Keratinocyte (primary cell): ENCODE measurements around the gene PDGFRA. TPM values are rescaled to one million over a fixed set of nuclear protein-coding genes. Genes with fewer than 3 reads are reported as not detected.

Experiments
- DNase-seq: peaks from one replicate; pipeline ENCODE4 v3.0.0-alpha.2; 2011; ENCODE audit warnings: low read depth, missing footprints, low spot score
- FAIRE-seq: peaks from 2 replicates; lab custom pipeline; 2011; peaks lifted over from hg19 to GRCh38; lab: Jason Lieb, UNC
- H2AFZ ChIP-seq: 2 replicates; pipeline ENCODE4 v1.6.0; 2012; ENCODE audit warnings: low read length, control low read depth, inconsistent platforms; ENCODE audit not compliant: control insufficient read depth
- H3K27ac ChIP-seq: 2 replicates; pipeline ENCODE4 v1.5.1; 2011; ENCODE audit warnings: low read length; ENCODE audit not compliant: control insufficient read depth, insufficient read depth
- H3K27me3 ChIP-seq: 3 replicates; pipeline ENCODE4 v1.6.0; 2011; ENCODE audit warnings: low read length; ENCODE audit not compliant: control insufficient read depth, insufficient read depth; ENCODE audit errors: extremely low read depth
- H3K36me3 ChIP-seq, 2 experiments: 2 replicates in 1 of 2; 3 replicates in 1 of 2; pipeline ENCODE4 v1.5.1; 2011; ENCODE audit warnings: low read length in 2 of 2, mild to moderate bottlenecking in 1 of 2; ENCODE audit not compliant: control insufficient read depth in 2 of 2, insufficient read depth in 2 of 2; ENCODE audit errors: extremely low read depth in 1 of 2
- H3K4me1 ChIP-seq: 3 replicates; pipeline ENCODE4 v1.5.1; 2011; ENCODE audit warnings: low read length; ENCODE audit not compliant: control insufficient read depth, insufficient read depth; ENCODE audit errors: extremely low read depth
- H3K4me2 ChIP-seq: 3 replicates; pipeline ENCODE4 v1.6.0; 2011; ENCODE audit warnings: low read depth, low read length; ENCODE audit not compliant: control insufficient read depth, insufficient read depth; ENCODE audit errors: extremely low read depth
- H3K4me3 ChIP-seq, 3 experiments: fragments of 200-600 bp in 1 of 3; sonication (generic) in 1 of 3; 2 replicates in 2 of 3; 3 replicates in 1 of 3; pipeline ENCODE4 v1.5.1; 2011 to 2016; ENCODE audit warnings: low read length in 3 of 3, mild to moderate bottlenecking in 3 of 3, control low read depth in 2 of 3, inconsistent platforms in 1 of 3, low read depth in 1 of 3, mixed read lengths in 1 of 3, mixed run types in 1 of 3, moderate library complexity in 1 of 3; ENCODE audit not compliant: control insufficient read depth in 2 of 3, insufficient read depth in 2 of 3; ENCODE audit errors: extremely low read depth in 1 of 3
- H3K79me2 ChIP-seq: 2 replicates; pipeline ENCODE4 v1.6.0; 2012; ENCODE audit warnings: low read length; ENCODE audit not compliant: control insufficient read depth, insufficient read depth
- H3K9ac ChIP-seq: 3 replicates; pipeline ENCODE4 v1.6.0; 2011; ENCODE audit warnings: low read length; ENCODE audit not compliant: control insufficient read depth, insufficient read depth; ENCODE audit errors: extremely low read depth
- H3K9me1 ChIP-seq: 3 replicates; pipeline ENCODE4 v1.6.0; 2011; ENCODE audit warnings: low read length; ENCODE audit not compliant: control insufficient read depth, insufficient read depth; ENCODE audit errors: extremely low read depth
- H3K9me3 ChIP-seq: 2 replicates; pipeline ENCODE4 v1.5.1; 2012; ENCODE audit warnings: low read depth, low read length; ENCODE audit not compliant: control insufficient read depth
- H4K20me1 ChIP-seq: 3 replicates; pipeline ENCODE4 v1.6.0; 2011; ENCODE audit warnings: low read length; ENCODE audit not compliant: control insufficient read depth, insufficient read depth; ENCODE audit errors: extremely low read depth
- EZH2 ChIP-seq: IDR thresholded peaks from one replicate; pipeline ENCODE4 v1.6.1; 2012; ENCODE audit warnings: inconsistent platforms, mild to moderate bottlenecking, low read length, moderate library complexity
- dilution Hi-C: fragments of 300-500 bp; cut with MboI; formaldehyde crosslinking; loops from one replicate; pipeline ENCODE4 v1.7.0; 2020; ENCODE audit warnings: low sequenced_read_pairs; ENCODE audit not compliant: extremely low pct_ligation_motif_present
- polyA plus RNA-seq, 5 experiments: library from polyadenylated mRNA; depleted of rRNA in 3 of 5; stranded (reverse) in 3 of 5; stranded (forward) in 1 of 5; unstranded in 1 of 5; fragments of >200 nt; gene quantifications; 1 replicate in 1 of 5; 2 replicates in 3 of 5; 3 replicates in 1 of 5; pipeline versions ENCODE4 v1.2.1 to v1.2.3, GENCODE V29; 2011 to 2012; ENCODE audit warnings: missing spikeins in 2 of 5, low read depth in 1 of 5, low replicate concordance in 1 of 5
- TF ChIP-seq, protein P1 (sequence below), 3 experiments: IDR thresholded peaks in 1 of 3; conservative IDR thresholded peaks in 1 of 3; optimal IDR thresholded peaks in 1 of 3; 2 replicates in 2 of 3; 3 replicates in 1 of 3; pipeline versions ENCODE3 to v1.5.1; 2011; ENCODE audit warnings: low read length in 3 of 3, mild to moderate bottlenecking in 3 of 3, moderate library complexity in 2 of 3, control low read depth in 1 of 3, inconsistent platforms in 1 of 3; ENCODE audit not compliant: insufficient read depth in 2 of 3; ENCODE audit errors: extremely low read depth in 1 of 3

Gene PDGFRA
- polyA plus RNA-seq, 1 donor (not counting 4 experiments of a cell fraction or from before 2014, with no cell fraction given): 0.22 TPM

DNA sequence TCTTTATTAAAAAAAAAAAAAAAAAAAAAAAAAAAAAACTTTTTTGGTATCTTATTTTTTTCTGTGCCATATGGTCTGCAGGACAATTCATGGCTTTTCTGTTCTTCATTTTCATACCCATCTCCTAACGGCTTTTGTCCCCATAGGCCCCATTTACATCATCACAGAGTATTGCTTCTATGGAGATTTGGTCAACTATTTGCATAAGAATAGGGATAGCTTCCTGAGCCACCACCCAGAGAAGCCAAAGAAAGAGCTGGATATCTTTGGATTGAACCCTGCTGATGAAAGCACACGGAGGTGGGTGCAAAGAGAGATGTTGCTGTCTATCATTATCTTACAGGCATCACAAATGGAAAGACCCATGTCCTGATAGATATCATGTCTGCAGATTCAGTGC, 49.1 kb downstream of the PDGFRA start:
- peaks cover 21% of the 10 kb centered on the region for H3K4me1 ChIP-seq
- FAIRE-seq (no peak), DNase-seq (no peak)
- no peaks in the 10 kb centered on the region for H3K9me1 ChIP-seq
- no peak overlapping the region for H3K4me3 ChIP-seq
- no peaks in the 10 kb centered on the region for H3K36me3 ChIP-seq
- H3K4me2 ChIP-seq: no peak overlapping the region
- H3K79me2 ChIP-seq: no peaks in the 10 kb centered on the region
- H4K20me1 ChIP-seq: no peaks in the 10 kb centered on the region
- no peaks in the 10 kb centered on the region for H3K9me3 ChIP-seq
- H3K27me3 ChIP-seq: no peaks in the 10 kb centered on the region
- no peak overlapping the region for H3K27ac ChIP-seq
- no peak overlapping the region for H3K9ac ChIP-seq
- dilution Hi-C loops: no loop called here
- TF ChIP-seq, protein P1, sequence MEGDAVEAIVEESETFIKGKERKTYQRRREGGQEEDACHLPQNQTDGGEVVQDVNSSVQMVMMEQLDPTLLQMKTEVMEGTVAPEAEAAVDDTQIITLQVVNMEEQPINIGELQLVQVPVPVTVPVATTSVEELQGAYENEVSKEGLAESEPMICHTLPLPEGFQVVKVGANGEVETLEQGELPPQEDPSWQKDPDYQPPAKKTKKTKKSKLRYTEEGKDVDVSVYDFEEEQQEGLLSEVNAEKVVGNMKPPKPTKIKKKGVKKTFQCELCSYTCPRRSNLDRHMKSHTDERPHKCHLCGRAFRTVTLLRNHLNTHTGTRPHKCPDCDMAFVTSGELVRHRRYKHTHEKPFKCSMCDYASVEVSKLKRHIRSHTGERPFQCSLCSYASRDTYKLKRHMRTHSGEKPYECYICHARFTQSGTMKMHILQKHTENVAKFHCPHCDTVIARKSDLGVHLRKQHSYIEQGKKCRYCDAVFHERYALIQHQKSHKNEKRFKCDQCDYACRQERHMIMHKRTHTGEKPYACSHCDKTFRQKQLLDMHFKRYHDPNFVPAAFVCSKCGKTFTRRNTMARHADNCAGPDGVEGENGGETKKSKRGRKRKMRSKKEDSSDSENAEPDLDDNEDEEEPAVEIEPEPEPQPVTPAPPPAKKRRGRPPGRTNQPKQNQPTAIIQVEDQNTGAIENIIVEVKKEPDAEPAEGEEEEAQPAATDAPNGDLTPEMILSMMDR (optimal IDR thresholded peaks at IDR 0.05 in 1 of 3, IDR thresholded peaks at IDR 0.05 in 1 of 3, conservative IDR thresholded peaks at IDR 0.05 in 1 of 3; ENCODE audit: extremely low read depth in 1 of 3, insufficient read depth in 2 of 3, low read length in 3 of 3): no peak
- no peak for TF ChIP-seq EZH2
- H2AFZ ChIP-seq: no peak overlapping the region

GRCh38 chr4:54281054-54281766, 52.1 kb downstream of the PDGFRA start:
- DNase-seq (no peak), FAIRE-seq (peak; percentile 81)

More at GRCh38 chr4:54281054-54281766, 52.1 kb downstream of the PDGFRA start:
- Histone ChIP-seq H3K27ac (no peak overlapping the region), H3K79me2 (no peaks in the 10 kb centered on the region), H3K4me1 (peaks cover 21% of the 10 kb centered on the region), H3K9me3 (no peaks in the 10 kb centered on the region), H2AFZ (no peak overlapping the region), H3K4me3 (no peak overlapping the region), H3K4me2 (peak overlapping the region; percentile 33), H3K27me3 (no peaks in the 10 kb centered on the region), H3K9ac (no peak overlapping the region), H3K9me1 (no peaks in the 10 kb centered on the region), H3K36me3 (no peaks in the 10 kb centered on the region), H4K20me1 (no peaks in the 10 kb centered on the region)
- dilution Hi-C loops: no loop called here
- no peak for TF ChIP-seq EZH2
- TF ChIP-seq, protein P1 (optimal IDR thresholded peaks at IDR 0.05 in 1 of 3, IDR thresholded peaks at IDR 0.05 in 1 of 3, conservative IDR thresholded peaks at IDR 0.05 in 1 of 3; ENCODE audit: extremely low read depth in 1 of 3, insufficient read depth in 2 of 3, low read length in 3 of 3): no peak
